HEK293 (cell line): ENCODE data around the gene EN2.
A peak's percentile ranks its signal among the peaks of the same experiment; 100 is the strongest.

Experiments used
- CTCF ChIA-PET: fragments of 350-600 bp; formaldehyde crosslinking; extraction: SDS; loops from one replicate; lab custom pipeline; 2021; ENCODE audit warnings: antibody characterized with exemption; lab: Yijun Ruan, JAX
- POLR2A ChIA-PET: fragments of 300-600 bp; formaldehyde crosslinking; extraction: SDS; loops from one replicate; lab custom pipeline; 2020; ENCODE audit warnings: antibody characterized with exemption, inconsistent platforms; lab: Yijun Ruan, JAX
- H3K27ac ChIP-seq: fragments of 200-500 bp; sonication (Bioruptor generic); 2 replicates; pipeline ENCODE4 v1.5.1; 2014; ENCODE audit warnings: low read depth, low read length, control low read depth, inconsistent platforms; ENCODE audit errors: extremely low read depth
- H3K36me3 ChIP-seq, 2 experiments: fragments of 200-500 bp in 1 of 2; sonication (Bioruptor generic) in 1 of 2; 1 replicate in 1 of 2; 2 replicates in 1 of 2; pipeline ENCODE4 v1.5.1; 2014 to 2017; ENCODE audit warnings: inconsistent platforms in 2 of 2, low read length in 2 of 2; ENCODE audit not compliant: control insufficient read depth in 2 of 2, insufficient read depth in 1 of 2
- H3K4me1 ChIP-seq: fragments of 200-500 bp; sonication (Bioruptor generic); 2 replicates; pipeline ENCODE4 v1.5.1; 2014; ENCODE audit warnings: mild to moderate bottlenecking, low read length, inconsistent platforms; ENCODE audit not compliant: control insufficient read depth, insufficient read depth
- H3K4me3 ChIP-seq: 2 replicates; pipeline ENCODE4 v1.5.1; 2011; ENCODE audit warnings: low read depth, mild to moderate bottlenecking, control low read depth, low read length, moderate library complexity
- H3K9me3 ChIP-seq: fragments of 200-500 bp; sonication (Bioruptor generic); 2 replicates; pipeline ENCODE4 v1.5.1; 2014; ENCODE audit warnings: low read depth, low read length, inconsistent platforms; ENCODE audit not compliant: control insufficient read depth, insufficient read depth
- GLI4 ChIP-seq: fragments of 450-650 bp; formaldehyde crosslinking; IDR thresholded peaks from 2 replicates; pipeline ENCODE4 v1.5.1; 2016; ENCODE audit warnings: missing biosample characterization, missing genetic modification characterization
- MEIS1 ChIP-seq: sonication (generic); formaldehyde crosslinking; IDR thresholded peaks from 2 replicates; pipeline ENCODE4 v1.8.1; 2022; ENCODE audit warnings: missing genetic modification reagents, mild to moderate bottlenecking, borderline replicate concordance
- MZF1 ChIP-seq: fragments of 450-650 bp; formaldehyde crosslinking; IDR thresholded peaks from 2 replicates; pipeline ENCODE4 v1.5.1; 2017; ENCODE audit warnings: missing biosample characterization, missing genetic modification characterization, borderline replicate concordance
- PRDM1 ChIP-seq: fragments of 450-650 bp; formaldehyde crosslinking; IDR thresholded peaks from 2 replicates; pipeline ENCODE4; 2016; ENCODE audit warnings: missing biosample characterization, missing genetic modification characterization
- SCRT2 ChIP-seq: fragments of 450-650 bp; formaldehyde crosslinking; IDR thresholded peaks from 2 replicates; pipeline ENCODE4 v1.5.1; 2016; ENCODE audit warnings: missing biosample characterization, missing genetic modification characterization
- TCF7L2 ChIP-seq: IDR thresholded peaks from 2 replicates; pipeline ENCODE4 v1.6.1; 2011; ENCODE audit warnings: low read depth, mild to moderate bottlenecking, inconsistent platforms, low read length, moderate library complexity, borderline replicate concordance
- TRIM28 ChIP-seq: IDR thresholded peaks from 2 replicates; pipeline ENCODE4 v1.6.1; 2011; ENCODE audit warnings: low read length, control low read depth, borderline replicate concordance
- ZBTB48 ChIP-seq: fragments of 450-650 bp; formaldehyde crosslinking; IDR thresholded peaks from 2 replicates; pipeline ENCODE4 v1.5.1; 2016; ENCODE audit warnings: missing biosample characterization, missing genetic modification characterization
- ZFHX2 ChIP-seq: fragments of 450-650 bp; formaldehyde crosslinking; conservative IDR thresholded peaks from 2 replicates; pipeline ENCODE4 v1.5.1; 2016; ENCODE audit warnings: missing biosample characterization, missing genetic modification characterization
- ZFP37 ChIP-seq: fragments of 450-650 bp; formaldehyde crosslinking; IDR thresholded peaks from 2 replicates; pipeline ENCODE4 v1.5.1; 2016; ENCODE audit warnings: missing biosample characterization, missing genetic modification characterization
- ZNF10 ChIP-seq: fragments of 450-650 bp; formaldehyde crosslinking; IDR thresholded peaks from 2 replicates; pipeline ENCODE4 v1.5.1; 2017; ENCODE audit warnings: missing biosample characterization, missing genetic modification characterization
- ZNF114 ChIP-seq: fragments of 450-650 bp; formaldehyde crosslinking; IDR thresholded peaks from 2 replicates; pipeline ENCODE4 v1.5.0; 2017; ENCODE audit warnings: missing biosample characterization, missing genetic modification characterization
- ZNF174 ChIP-seq: fragments of 450-650 bp; formaldehyde crosslinking; IDR thresholded peaks from 2 replicates; pipeline ENCODE4 v1.5.0; 2017; ENCODE audit warnings: missing biosample characterization, mild to moderate bottlenecking, missing genetic modification characterization
- ZNF335 ChIP-seq: fragments of 450-650 bp; formaldehyde crosslinking; conservative IDR thresholded peaks from 2 replicates; pipeline ENCODE4 v1.5.1; 2016; ENCODE audit warnings: missing biosample characterization, missing genetic modification characterization
- ZNF350 ChIP-seq: fragments of 450-650 bp; formaldehyde crosslinking; IDR thresholded peaks from 2 replicates; pipeline ENCODE4 v1.5.0; 2017; ENCODE audit warnings: missing biosample characterization, mild to moderate bottlenecking, missing genetic modification characterization
- ZNF473 ChIP-seq: fragments of 450-650 bp; formaldehyde crosslinking; IDR thresholded peaks from 2 replicates; pipeline ENCODE4 v1.5.1; 2017; ENCODE audit warnings: missing biosample characterization, missing genetic modification characterization
- ZNF510 ChIP-seq: fragments of 450-650 bp; formaldehyde crosslinking; IDR thresholded peaks from 2 replicates; pipeline ENCODE4 v1.5.1; 2018; ENCODE audit warnings: mild to moderate bottlenecking, missing genetic modification characterization, missing biosample characterization; ENCODE audit not compliant: insufficient replicate concordance
- ZNF585B ChIP-seq: fragments of 450-650 bp; formaldehyde crosslinking; IDR thresholded peaks from 2 replicates; pipeline ENCODE4 v1.5.1; 2016; ENCODE audit warnings: missing biosample characterization, missing genetic modification characterization
- ZNF600 ChIP-seq: fragments of 450-650 bp; formaldehyde crosslinking; IDR thresholded peaks from 2 replicates; pipeline ENCODE4 v1.5.1; 2016; ENCODE audit warnings: missing biosample characterization, missing genetic modification characterization
- ZNF621 ChIP-seq: fragments of 450-650 bp; formaldehyde crosslinking; IDR thresholded peaks from 2 replicates; pipeline ENCODE4 v1.5.1; 2017; ENCODE audit warnings: missing biosample characterization, missing genetic modification characterization
- ZNF639 ChIP-seq: fragments of 450-650 bp; formaldehyde crosslinking; IDR thresholded peaks from 2 replicates; pipeline ENCODE4 v1.5.1; 2016; ENCODE audit warnings: missing biosample characterization, missing genetic modification characterization
- ZNF660 ChIP-seq: fragments of 450-650 bp; IDR thresholded peaks from 2 replicates; pipeline ENCODE4 v1.5.1; 2018; ENCODE audit warnings: missing biosample characterization, mild to moderate bottlenecking, missing genetic modification characterization
- ZNF707 ChIP-seq: fragments of 450-650 bp; formaldehyde crosslinking; IDR thresholded peaks from 2 replicates; pipeline ENCODE4 v1.5.1; 2016; ENCODE audit warnings: missing biosample characterization, missing genetic modification characterization
- ZNF76 ChIP-seq: fragments of 450-650 bp; formaldehyde crosslinking; IDR thresholded peaks from 2 replicates; pipeline ENCODE4; 2016; ENCODE audit warnings: low read depth, missing biosample characterization, missing genetic modification characterization, borderline replicate concordance
- TF ChIP-seq, protein P1 (sequence below): fragments of 450-650 bp; formaldehyde crosslinking; IDR thresholded peaks from 2 replicates; pipeline ENCODE4 v1.5.1; 2017; ENCODE audit warnings: missing biosample characterization, missing genetic modification characterization
- TF ChIP-seq, protein P2 (sequence below): fragments of 450-650 bp; formaldehyde crosslinking; IDR thresholded peaks from 2 replicates; pipeline ENCODE4 v1.5.1; 2016; ENCODE audit warnings: missing biosample characterization, missing genetic modification characterization

The EN2 gene

GRCh38 chr7:155507576-155507975 is 49.6 kb downstream of the EN2 start:
- Histone ChIP-seq H3K4me3 (no peak overlapping the region), H3K36me3 (no peaks in the 10 kb centered on the region), H3K9me3 (no peaks in the 10 kb centered on the region), H3K27ac (no peak overlapping the region), H3K4me1 (0 out of 2 replicates have a peak, but pooled peaks cover 2% of the 10 kb centered on the region)
- ChIA-PET CTCF (interaction anchor here (0.6 to 1.5 kb wide), 4 partner anchors 28 to 1876 kb away, joined by 3 to 4 read pairs (median 3); no protein-coding TSS in a partner anchor), POLR2A (no interaction called here)
- TF ChIP-seq ZNF335 (tag by site-specific recombination), result 0 out of 2 replicates have a peak, but pooled peaks have one; percentile 8
- TF ChIP-seq ZNF639 (tag by site-specific recombination), result no peak

DNA sequence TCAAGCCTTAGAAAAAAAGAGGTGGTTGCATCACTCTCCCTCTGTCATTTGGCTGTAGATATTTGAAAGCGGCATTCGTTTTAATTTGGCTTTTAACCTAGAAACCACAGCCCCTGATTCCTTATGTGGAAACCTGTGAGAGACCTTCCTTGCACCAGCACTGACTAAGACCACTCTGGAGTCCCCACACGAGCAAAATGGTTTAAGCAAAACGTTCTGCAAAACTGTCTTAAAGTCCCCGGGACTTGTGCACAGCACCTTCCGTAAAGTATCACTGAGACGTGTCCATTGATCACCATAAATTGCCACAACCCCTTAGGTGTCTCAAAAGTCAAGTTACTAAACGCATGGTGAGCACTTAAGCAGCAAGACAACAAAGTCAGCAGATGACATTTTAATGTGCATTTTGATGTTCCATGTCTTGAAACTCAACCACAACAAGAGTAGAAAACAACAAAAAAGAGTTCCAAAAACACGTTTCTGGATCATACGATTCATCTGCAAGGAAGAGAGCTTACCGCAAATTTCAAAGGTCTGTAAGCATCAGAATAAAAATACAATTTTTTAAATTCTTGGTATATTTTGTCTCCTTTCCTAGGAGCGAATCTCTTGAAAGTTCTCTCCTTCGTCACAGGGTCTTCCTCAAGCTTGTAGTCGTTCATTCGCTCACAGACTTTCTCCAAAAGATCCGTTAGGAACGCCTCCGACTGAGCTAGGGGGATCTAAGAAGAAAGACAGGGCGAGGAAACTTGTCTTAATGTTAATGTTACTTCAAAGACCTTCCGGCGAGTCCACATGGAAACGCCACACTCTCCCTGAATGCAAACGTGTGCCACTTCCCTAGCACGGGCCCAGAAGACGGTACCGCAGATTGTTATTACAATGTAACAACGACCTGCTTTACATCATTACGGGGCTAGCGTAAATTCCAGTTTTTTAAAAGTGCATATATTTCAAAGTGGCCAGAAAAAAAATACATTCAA is 50.7 kb downstream of the EN2 start:
- CTCF ChIA-PET, result no interaction called here
- peak; percentile 46; the same call in 1 of the 2 replicates for TF ChIP-seq TCF7L2
- no peak for TF ChIP-seq ZNF114 (tag by site-specific recombination)
- no peaks in the 10 kb centered on the region for H3K9me3 ChIP-seq
- H3K27ac ChIP-seq, result no peak overlapping the region
- no peaks in the 10 kb centered on the region for H3K36me3 ChIP-seq
- H3K4me1 ChIP-seq, result 0 out of 2 replicates have a peak, but pooled peaks cover 2% of the 10 kb centered on the region
- H3K4me3 ChIP-seq, result no peak overlapping the region
- POLR2A ChIA-PET, result no interaction called here

DNA sequence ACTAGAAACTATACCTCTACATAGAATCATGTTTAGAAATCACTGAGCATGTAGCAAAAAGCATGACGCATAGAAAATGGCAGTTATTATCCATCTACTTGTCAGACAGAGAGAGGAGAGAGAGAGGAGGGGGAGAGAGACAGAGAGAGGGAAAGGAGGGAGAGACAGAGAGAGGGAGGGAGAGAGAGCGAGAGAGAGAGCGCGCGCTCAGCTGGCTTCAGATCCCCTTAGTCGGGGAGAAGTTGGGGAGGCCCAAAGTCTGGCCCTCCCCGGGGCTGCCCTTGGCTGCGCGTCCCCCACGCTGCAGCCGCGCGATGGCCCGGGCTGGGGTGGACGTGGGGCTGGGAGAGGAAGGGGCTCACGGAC is 51.4 kb downstream of the EN2 start:
- H3K36me3 ChIP-seq, result no peaks in the 10 kb centered on the region
- 0 out of 2 replicates have a peak, but pooled peaks cover 2% of the 10 kb centered on the region for H3K4me1 ChIP-seq
- no peaks in the 10 kb centered on the region for H3K9me3 ChIP-seq
- 0 out of 2 replicates have a peak overlapping the region, but pooled peaks have one; percentile 0 for H3K27ac ChIP-seq
- peak overlapping the region; percentile 61 for H3K4me3 ChIP-seq
- CTCF ChIA-PET, result no interaction called here
- POLR2A ChIA-PET, result no interaction called here
- TF ChIP-seq, protein P1, sequence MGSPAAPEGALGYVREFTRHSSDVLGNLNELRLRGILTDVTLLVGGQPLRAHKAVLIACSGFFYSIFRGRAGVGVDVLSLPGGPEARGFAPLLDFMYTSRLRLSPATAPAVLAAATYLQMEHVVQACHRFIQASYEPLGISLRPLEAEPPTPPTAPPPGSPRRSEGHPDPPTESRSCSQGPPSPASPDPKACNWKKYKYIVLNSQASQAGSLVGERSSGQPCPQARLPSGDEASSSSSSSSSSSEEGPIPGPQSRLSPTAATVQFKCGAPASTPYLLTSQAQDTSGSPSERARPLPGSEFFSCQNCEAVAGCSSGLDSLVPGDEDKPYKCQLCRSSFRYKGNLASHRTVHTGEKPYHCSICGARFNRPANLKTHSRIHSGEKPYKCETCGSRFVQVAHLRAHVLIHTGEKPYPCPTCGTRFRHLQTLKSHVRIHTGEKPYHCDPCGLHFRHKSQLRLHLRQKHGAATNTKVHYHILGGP (tag by site-specific recombination), result no peak
- TF ChIP-seq GLI4 (tag by site-specific recombination) (no peak; the same call in 1 of the 2 replicates), ZNF585B (tag by site-specific recombination) (no peak), ZBTB48 (tag by site-specific recombination) (no peak), ZNF350 (no peak), SCRT2 (tag by site-specific recombination) (no peak), ZNF510 (tag by site-specific recombination) (no peak), TRIM28 (no peak), ZNF600 (tag by site-specific recombination) (no peak), ZNF174 (tag by site-specific recombination) (no peak), PRDM1 (peak; percentile 98), ZFP37 (tag by site-specific recombination) (no peak), ZNF76 (tag by site-specific recombination) (no peak), ZNF473 (tag by site-specific recombination) (no peak), MZF1 (peak; percentile 93), MEIS1 (CRISPR knock-in tag) (no peak), ZFHX2 (no peak), ZNF621 (no peak), ZNF10 (tag by site-specific recombination) (no peak), ZNF660 (no peak), ZNF707 (no peak)
- TF ChIP-seq, protein P2, sequence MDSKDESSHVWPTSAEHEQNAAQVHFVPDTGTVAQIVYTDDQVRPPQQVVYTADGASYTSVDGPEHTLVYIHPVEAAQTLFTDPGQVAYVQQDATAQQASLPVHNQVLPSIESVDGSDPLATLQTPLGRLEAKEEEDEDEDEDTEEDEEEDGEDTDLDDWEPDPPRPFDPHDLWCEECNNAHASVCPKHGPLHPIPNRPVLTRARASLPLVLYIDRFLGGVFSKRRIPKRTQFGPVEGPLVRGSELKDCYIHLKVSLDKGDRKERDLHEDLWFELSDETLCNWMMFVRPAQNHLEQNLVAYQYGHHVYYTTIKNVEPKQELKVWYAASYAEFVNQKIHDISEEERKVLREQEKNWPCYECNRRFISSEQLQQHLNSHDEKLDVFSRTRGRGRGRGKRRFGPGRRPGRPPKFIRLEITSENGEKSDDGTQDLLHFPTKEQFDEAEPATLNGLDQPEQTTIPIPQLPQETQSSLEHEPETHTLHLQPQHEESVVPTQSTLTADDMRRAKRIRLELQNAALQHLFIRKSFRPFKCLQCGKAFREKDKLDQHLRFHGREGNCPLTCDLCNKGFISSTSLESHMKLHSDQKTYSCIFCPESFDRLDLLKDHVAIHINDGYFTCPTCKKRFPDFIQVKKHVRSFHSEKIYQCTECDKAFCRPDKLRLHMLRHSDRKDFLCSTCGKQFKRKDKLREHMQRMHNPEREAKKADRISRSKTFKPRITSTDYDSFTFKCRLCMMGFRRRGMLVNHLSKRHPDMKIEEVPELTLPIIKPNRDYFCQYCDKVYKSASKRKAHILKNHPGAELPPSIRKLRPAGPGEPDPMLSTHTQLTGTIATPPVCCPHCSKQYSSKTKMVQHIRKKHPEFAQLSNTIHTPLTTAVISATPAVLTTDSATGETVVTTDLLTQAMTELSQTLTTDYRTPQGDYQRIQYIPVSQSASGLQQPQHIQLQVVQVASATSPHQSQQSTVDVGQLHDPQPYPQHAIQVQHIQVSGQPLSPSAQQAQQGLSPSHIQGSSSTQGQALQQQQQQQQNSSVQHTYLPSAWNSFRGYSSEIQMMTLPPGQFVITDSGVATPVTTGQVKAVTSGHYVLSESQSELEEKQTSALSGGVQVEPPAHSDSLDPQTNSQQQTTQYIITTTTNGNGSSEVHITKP (tag by site-specific recombination), result peak; percentile 91
